Activated CD4-positive, alpha-beta T cell treated with anti-CD3 and anti-CD28 coated beads, Interleukin-2, amount 50 U/mL, for 16 hours (primary cell): ENCODE data around the gene CADM2.
"Not testable (repeated sequence)": the region's sequence is repeated elsewhere in the genome, so short reads cannot be mapped to it uniquely, and the experiment has no call there.

Experiments used
- DNase-seq: peaks from one replicate; pipeline ENCODE4 v3.0.0-alpha.2; 2020

The CADM2 gene

DNA sequence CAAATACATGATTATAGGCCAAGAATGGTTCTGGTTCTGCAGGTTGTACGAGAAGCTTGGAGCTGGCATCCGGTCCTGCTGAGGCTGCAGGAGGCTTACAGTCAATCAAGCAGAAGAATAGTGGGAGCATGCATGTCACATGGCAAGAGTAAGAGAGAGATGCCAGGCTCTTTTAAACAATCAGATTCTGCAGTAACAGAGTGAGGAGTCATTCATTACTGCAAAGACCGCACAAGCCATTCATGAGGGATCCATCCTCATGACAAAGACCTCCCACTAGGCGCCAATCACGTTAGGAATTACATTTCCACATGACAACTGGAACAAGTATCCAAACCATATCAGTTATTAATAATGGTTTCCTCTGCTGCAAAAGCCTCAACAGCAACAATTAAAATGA lies 536.8 kb downstream of the CADM2 start:
- no peak for DNase-seq

GRCh38 chr3:85498177-85498576 lies 539.4 kb downstream of the CADM2 start:
- no peak for DNase-seq

DNA sequence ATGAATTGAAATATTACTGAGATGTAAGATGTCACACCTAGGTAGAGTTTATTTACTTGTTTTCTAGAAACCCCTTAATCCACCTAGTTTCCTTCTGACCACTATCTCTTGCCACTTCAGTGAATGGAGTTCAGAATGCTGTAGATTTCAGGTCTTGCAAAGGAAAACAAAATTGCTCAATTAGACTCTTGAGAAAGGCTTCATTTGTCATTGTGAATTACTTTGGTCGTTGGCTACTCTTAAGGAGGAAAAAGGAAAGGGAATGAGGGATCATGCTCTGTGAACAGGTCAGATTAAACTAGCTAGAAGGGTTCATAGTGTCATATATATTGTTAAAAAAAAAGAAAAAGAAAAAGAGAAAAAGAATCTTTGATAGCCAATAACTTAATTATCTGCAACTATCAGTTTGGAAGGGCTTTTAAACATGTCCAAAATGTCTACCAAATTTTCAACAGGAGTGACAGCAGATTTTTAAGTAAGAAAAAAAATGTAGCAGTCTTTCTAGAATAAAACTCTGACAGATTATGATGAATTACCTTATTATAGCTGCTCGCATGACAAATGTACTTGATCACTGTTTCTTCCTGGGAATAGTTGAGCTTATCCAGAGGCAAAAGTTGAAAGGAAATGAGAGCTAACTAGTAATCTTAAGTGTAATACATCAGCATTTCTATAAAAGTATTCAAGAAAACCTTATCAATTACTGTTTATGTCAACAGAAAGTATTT lies 543.5 kb downstream of the CADM2 start:
- no peak for DNase-seq

- DNase-seq, result peak; percentile 2
Measured at GRCh38 chr3:85504129-85504784, 545.5 kb downstream of the CADM2 start.

GRCh38 chr3:85504785-85505511 lies 546.2 kb downstream of the CADM2 start:
- not testable (repeated sequence) for DNase-seq

GRCh38 chr3:85507052-85507451 lies 548.3 kb downstream of the CADM2 start:
- DNase-seq, result not testable (repeated sequence)

DNA sequence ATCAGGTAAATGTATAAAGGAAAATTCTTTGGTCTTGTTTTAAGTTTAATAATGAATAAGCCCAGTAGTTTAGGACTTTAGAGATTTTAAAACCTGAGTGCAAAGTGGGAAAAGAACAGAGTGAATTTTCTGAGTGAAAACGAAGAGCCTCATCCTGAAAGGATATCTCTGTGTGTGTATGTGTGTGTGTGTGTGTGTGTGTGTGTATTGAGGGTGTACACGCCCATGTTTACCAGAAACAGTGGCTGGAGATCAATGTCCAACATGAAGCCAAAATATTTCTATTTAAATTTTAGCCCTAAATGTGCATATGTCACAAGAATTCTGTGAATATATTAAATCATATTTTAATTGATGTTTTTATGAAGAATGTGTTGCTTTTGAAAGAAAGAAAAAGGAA lies 549.9 kb downstream of the CADM2 start:
- no peak for DNase-seq

- DNase-seq, result no peak
Measured at GRCh38 chr3:85516146-85516545, 557.4 kb downstream of the CADM2 start.

DNA sequence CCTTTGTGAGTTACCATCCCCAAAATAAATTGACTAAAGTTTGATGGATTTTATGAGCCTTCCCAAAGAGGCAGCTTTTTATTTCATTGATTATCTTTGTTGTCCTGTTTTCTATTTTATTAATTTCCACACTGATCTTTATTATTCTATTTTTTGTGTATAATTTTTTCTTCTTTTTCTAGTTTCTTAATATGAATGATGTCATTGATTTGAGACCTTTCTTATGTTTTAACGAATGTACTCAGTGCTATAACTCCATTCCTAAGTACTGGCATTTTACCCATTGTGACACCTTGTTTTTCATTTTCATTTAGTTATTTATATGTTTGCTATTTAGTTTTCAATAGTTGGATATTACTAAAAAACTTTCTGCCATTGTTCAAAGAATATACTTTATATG lies 565.3 kb downstream of the CADM2 start:
- DNase-seq, result no peak

GRCh38 chr3:85525264-85525663 lies 566.5 kb downstream of the CADM2 start:
- no peak for DNase-seq

DNA sequence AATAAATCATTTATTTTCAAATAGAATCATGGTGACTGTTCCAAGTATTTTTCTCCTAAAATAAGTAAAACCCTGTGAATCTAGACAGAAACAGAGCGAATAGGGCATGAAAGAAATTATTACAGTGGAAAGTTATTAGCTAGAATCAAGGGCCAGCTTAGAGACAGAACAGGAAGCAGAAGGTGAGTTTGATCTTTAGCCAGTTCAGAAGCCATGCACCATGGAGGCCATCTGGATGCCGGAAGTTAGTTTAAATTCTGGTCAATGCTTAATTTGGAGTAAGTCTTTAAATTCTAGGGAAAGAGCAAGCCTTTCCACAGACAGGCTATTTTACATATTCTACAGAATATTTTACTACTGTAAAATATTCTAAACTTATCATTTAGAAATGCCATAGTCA lies 574.8 kb downstream of the CADM2 start:
- DNase-seq, result no peak

- DNase-seq, result no peak
Measured at GRCh38 chr3:85535517-85535916, 576.7 kb downstream of the CADM2 start.

GRCh38 chr3:85539232-85539631 lies 580.4 kb downstream of the CADM2 start:
- DNase-seq, result no peak

DNA sequence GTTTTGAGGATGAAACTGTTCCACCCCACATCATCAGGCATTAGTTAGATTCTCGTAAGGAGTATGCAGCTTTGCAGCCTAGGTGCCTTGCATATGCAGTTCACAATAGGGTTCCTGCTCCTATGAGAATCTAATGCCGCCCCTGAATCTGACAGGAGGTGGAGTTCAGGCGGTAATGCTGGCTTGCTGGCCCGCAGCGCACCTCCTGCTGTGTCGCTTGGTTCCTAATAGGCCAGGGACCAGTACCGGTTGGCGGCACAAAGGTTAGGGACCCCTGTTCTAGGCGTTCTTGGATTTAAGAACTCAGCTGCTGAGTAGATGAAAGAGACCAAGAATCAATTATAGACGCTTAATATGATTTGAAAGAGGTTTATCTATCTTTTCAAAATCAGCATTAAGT lies 595.4 kb downstream of the CADM2 start:
- no peak for DNase-seq

DNA sequence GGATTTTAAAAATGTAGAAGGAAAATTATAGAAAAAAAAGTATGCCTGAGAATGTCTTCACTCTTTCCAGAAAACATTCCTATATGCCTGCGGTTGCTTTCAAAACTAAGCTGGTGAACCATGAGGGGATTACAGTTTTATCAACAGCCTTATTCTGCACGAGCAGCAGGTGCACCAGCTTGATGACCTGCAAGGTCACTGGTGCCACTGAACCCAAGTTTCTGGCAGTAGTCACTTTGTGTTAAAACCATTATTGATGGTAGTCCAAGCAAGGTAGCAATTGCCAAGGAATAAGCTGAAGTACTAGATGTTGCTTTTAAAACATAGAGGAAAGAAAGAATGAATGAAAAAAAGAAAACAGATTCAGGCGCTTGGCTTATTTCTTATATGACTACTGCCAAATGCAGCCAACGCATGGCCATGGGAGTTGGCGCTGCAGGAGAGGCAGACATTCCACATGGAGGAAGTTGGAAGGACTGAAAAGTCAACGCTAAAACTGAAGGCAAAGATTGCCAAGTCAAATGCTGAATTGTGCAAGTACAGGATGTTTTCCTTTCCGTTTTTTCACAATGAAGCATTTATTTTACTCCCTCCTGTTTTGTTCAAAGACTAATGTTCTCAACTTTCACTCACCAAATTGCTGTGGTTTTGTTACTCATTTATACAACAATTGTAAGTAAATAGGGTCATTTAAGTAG lies 601.4 kb downstream of the CADM2 start:
- no peak for DNase-seq

- DNase-seq, result peak; percentile 31
Measured at GRCh38 chr3:85567071-85567676, 608.4 kb downstream of the CADM2 start.

DNA sequence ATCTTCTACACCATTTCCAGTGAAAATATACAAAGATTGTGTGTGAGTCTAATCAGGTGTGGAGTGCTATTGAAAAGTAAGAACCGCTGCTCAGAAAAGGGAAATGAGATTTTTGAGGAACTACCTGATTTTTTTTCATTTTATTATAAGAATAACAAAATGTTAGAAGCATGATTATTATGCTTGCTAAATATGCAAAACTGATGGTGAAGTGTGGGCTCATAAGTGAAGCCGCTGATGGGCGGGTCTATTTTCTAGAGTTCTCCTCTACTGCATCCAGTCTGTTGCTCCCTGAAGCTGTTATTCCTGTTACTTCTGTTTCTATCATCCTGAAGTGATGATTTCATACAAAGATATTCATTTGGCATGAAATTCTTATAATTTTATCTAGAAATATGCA lies 612.0 kb downstream of the CADM2 start:
- DNase-seq, result no peak

- DNase-seq, result no peak
Measured at GRCh38 chr3:85571835-85572234, 613.0 kb downstream of the CADM2 start.

DNA sequence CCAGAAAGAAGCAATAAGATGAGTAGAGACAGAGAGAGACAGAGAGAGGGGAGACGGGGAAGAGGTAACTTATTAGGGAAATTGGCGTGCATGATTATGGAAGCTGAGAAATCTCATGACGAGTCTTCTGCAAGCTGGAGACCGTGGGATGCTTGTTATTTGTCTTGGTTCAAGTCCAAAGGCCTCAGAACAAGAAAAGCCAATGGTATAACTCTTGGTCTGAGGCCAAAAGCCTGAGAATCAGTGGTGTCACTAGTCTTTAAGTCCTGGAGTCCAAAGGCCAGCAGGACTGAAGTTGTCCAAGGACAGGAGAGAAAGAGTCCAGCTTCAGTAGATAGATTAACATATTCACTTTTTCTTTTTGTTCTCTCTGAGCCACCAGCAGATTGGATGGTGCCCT lies 613.6 kb downstream of the CADM2 start:
- DNase-seq, result no peak

GRCh38 chr3:85572978-85573377 lies 614.2 kb downstream of the CADM2 start:
- no peak for DNase-seq

DNA sequence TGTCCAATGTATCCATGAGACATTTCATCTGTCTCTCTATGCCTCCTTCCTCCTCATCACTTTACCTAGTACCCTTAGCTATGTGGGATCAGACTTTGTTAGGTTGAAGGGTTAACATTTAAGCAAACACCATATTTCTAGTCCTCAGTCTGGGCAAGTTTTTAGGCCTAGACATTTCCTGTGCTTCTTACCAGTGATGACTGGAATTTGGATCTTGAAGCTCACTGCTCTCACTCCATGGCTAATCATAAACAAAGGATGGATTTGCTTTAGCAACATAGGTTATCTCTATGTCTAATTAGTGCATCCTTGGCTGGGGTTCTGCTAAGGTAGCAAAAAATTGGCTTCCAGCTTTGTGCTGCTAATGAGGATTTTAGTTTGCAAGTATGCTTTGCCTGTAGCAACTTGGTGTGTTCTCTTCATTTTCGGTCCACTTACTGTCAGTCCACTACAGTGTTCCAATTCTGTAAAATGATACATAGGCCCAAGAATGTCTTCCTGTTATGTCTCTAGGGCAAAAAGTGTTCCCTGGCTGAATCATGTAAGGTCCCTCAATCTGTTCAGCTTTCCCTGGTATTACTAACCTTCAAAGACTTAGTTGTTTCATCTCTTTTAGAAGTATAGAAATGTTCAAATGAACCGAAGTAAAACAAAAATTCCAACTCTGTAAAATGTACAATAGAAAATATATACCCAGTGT lies 615.4 kb downstream of the CADM2 start:
- DNase-seq, result no peak

DNA sequence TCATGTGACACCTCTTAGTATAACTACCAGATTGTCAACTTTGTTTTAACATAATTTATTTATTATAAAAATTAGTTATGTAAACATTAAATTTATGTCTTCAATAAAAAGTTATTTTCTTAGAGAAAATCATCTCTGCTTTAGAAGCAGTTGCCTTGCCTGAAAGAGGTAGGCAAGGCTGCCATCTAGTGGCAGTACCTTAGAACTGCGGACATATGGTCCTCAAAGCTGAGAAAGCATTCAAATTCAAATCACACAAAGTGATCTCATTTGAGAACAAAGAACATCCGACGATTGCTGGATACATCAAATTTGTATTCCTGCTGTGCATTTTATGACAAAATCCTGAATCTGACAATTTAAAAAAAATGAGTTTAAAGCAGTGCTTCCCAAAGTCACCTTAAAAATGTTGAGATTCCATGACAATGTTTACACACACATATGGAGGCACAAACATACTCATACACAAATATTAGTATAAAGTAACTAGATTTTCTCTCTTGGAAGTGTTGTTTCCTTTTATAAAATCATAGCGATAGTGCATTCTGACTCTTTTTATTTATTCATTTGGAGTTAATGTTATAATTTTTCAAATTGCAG lies 617.4 kb downstream of the CADM2 start:
- peak; percentile 58 for DNase-seq
